Heart right ventricle (tissue), 16 donors: ENCODE data around the gene PCTP. TPM values are rescaled to one million over a fixed set of nuclear protein-coding genes. Genes with fewer than 3 reads are reported as not detected.

Experiments used
- ATAC-seq, 8 donors: fragments of 200-7000 bp; cut with Tn5 transposase; one replicate each; pipeline ENCODE4 v1.9.1; 2020; ENCODE audit warnings: mild to moderate bottlenecking in 8 of 8, moderate library complexity in 8 of 8, moderate number of reproducible peaks in 1 of 8
- DNase-seq, 2 donors: peaks; one replicate each; pipeline ENCODE4 v3.0.0-alpha.2; 2020
- H3K27ac ChIP-seq, 10 donors: fragments of 200-600 bp; sonication (generic) in 2 of 10; one replicate each; pipeline versions ENCODE4 v1.5.0 to v1.8.0; 2020 to 2022; ENCODE audit warnings: mild to moderate bottlenecking in 3 of 10
- H3K27me3 ChIP-seq, 7 donors: fragments of 200-600 bp; one replicate each; pipeline ENCODE4 v1.8.0; 2021 to 2022; ENCODE audit warnings: mild to moderate bottlenecking in 2 of 7
- H3K36me3 ChIP-seq, 9 donors: fragments of 200-600 bp; sonication (generic) in 1 of 9; one replicate each; pipeline versions ENCODE4 v1.5.0 to v1.8.0; 2020 to 2022; ENCODE audit warnings: mild to moderate bottlenecking in 2 of 9
- H3K4me1 ChIP-seq, 9 donors: fragments of 200-600 bp; sonication (generic) in 1 of 9; one replicate each; pipeline versions ENCODE4 v1.5.0 to v1.8.0; 2020 to 2022; ENCODE audit warnings: mild to moderate bottlenecking in 4 of 9
- H3K4me3 ChIP-seq, 10 donors: fragments of 200-600 bp; sonication (generic) in 2 of 10; one replicate each; pipeline versions ENCODE4 v1.5.0 to v1.8.0; 2020 to 2022; ENCODE audit warnings: mild to moderate bottlenecking in 7 of 10, moderate library complexity in 2 of 10
- H3K9me3 ChIP-seq, 11 donors: fragments of 200-600 bp in 10 of 11; sonication (generic) in 2 of 11; one replicate each; pipeline versions ENCODE4 v1.5.0 to v1.8.0; 2013 to 2022; ENCODE audit warnings: mild to moderate bottlenecking in 2 of 11, control low read depth in 1 of 11, moderate library complexity in 1 of 11
- CTCF ChIP-seq, 9 donors: fragments of 200-600 bp; sonication (generic) in 2 of 9; IDR thresholded peaks; one replicate each; pipeline versions ENCODE4 v1.5.0 to v1.8.0; 2021 to 2022; ENCODE audit warnings: antibody characterized with exemption in 9 of 9, mild to moderate bottlenecking in 5 of 9, moderate library complexity in 1 of 9
- WGBS, 2 donors: extraction: QIAGEN DNeasy Blood & Tissue Kit; methylation state at CpG; one replicate each; pipeline ENCODE4 v1.1.7; 2013; ENCODE audit warnings: inconsistent platforms in 1 of 2; 5-methylcytosine and 5-hydroxymethylcytosine counted together
- intact Hi-C, 10 donors: fragments of 100-400 bp; cut with DNase I; formaldehyde crosslinking; loops; one replicate each; pipeline versions ENCODE4 v1.11.1 to v1.14.2; 2022
- long read RNA-seq, 3 donors: library from polyadenylated mRNA; unstranded; transcript quantifications; one replicate each; pipeline ENCODE4 v2.0.0, GENCODE V29; 2020 to 2021
- polyA plus RNA-seq, 2 donors: library from polyadenylated mRNA; stranded (reverse); fragments of 200-250 nt; gene quantifications; one replicate each; pipeline ENCODE4 v1.2.3, GENCODE V29; 2013
- total RNA-seq, 10 donors: library from RNA; stranded (reverse); fragmentation: NEBNext Ultra II Directional in 3 of 10; extraction: Animal tissue kit (Norgen Biotek cat#: 25700) in 3 of 10; gene quantifications; one replicate each; pipeline versions ENCODE4 v1.2.1 to v1.2.4, GENCODE V29; 2021 to 2023
- donor health status: Arrhythmogenic right ventricular cardiomyopathy.
- donor health status: ischemic (EF 13 %, LVEDD 7.1; RV severe dilation, severe dysfunction).
- donor health status: healthy with polysubstance abuse.
- donor health status: DM: no; HTN: yes; CAD: no.
- donor health status: DM: no; HTN: no; CAD: no.
- donor health status: ischemic (EF 25% LVEDD 6.9; RV normal size, moderate dysfunction).
- donor health status: ischemic (EF 25% LVEDD 5.7; RV mildly dilated, moderate dysfunction).
- donor health status: healthy.
- donor health status: DM: yes; HTN: yes; CAD: no.
- donor health status: Ischemic cardiomyopathy.
- donor health status: ischemic (EF 35%, LVEDD 5.7; RV mildly dilated, moderate dysfunction).
- donor health status: nonischemic (EF 11% LVEDD 7.7; RV severe dilation, severe dysfunction).
- donor health status: DM: yes; HTN: yes; CAD: no.
- donor health status: PGD.
- donor health status: ischemic (EF 29% LVEDD 5.4; RV normal size, mild dysfunction).
- donor health status: nonischemic (EF 23%, LVEDD 6.1; RV moderate dilation, normal function).

Gene PCTP
- total RNA-seq: 10 to 100 TPM; 13.6 to 23.3 (median 19.9) TPM
- 10 to 100 TPM; 11.8 to 14.1 TPM for polyA plus RNA-seq
- long read RNA-seq, donor 1, transcript PCTP-201 (6 exons, 2,044 nt): major isoform, 16 of 21 reads
- long read RNA-seq, donor 1, partial matches to known transcripts: 1 of 21 reads
- long read RNA-seq, donor 1, other reads (novel, unspliced or antisense): 1 of 21 reads
- long read RNA-seq, donor 2, transcript PCTP-201 (6 exons, 2,044 nt): major isoform, 10 of 25 reads
- long read RNA-seq, donor 2, partial matches to known transcripts: 5 of 25 reads
- long read RNA-seq, donor 2, other reads (novel, unspliced or antisense): 6 of 25 reads
- long read RNA-seq, donor 3, transcript PCTP-201 (6 exons, 2,044 nt): major isoform, 31 of 47 reads
- long read RNA-seq, donor 3, partial matches to known transcripts: 3 of 47 reads
- long read RNA-seq, donor 3, other reads (novel, unspliced or antisense): 7 of 47 reads

GRCh38 chr17:55750750-55751657, at the start of gene PCTP:
Gene PCTP, plus strand, starts transcription at chr17:55751051. Its CDS starts 53 bp downstream, at chr17:55751104.
- Histone ChIP-seq H3K4me1 (peaks cover 6 to 25% (median 17%) of the 10 kb centered on the region in 9 donors), H3K27ac (peak within 1 kb of the TSS; percentile 85 to 96 (median 94)), H3K9me3 (no peaks in the 10 kb centered on the region), H3K27me3 (no peaks in the 10 kb centered on the region), H3K4me3 (peak within 1 kb of the TSS; percentile 74 to 93 (median 81)), H3K36me3 (peaks cover 0 to 17% (median 0%) of the 10 kb centered on the region in 9 donors)
- WGBS, 2 donors: 0 to 3% methylated on average over 53 of the region's 53 CpGs
- intact Hi-C loops: loop anchor here in 2 of 10 donors (10.0 kb wide), 2 partner anchors 326 to 336 kb away; partner anchors contain the start of gene MMD (in 1 of the 2)
- ATAC-seq: peak; percentile 99 to 100 (median 100)
- TF ChIP-seq CTCF (IDR thresholded peaks at IDR 0.05): peak in 8 of 9 donors; percentile 9 to 62 (median 39)
- peak; percentile 94 to 95 for DNase-seq

- intact Hi-C loops: no loop called here
- WGBS, 2 donors: 86 to 93% methylated on average over 7 of the region's 7 CpGs
- no peak for ATAC-seq
These were observed 48.7 kb upstream of the PCTP start for GRCh38 chr17:55702150-55702549.

GRCh38 chr17:55704401-55704800, 46.5 kb upstream of the PCTP start:
- no peak overlapping the region for H3K4me3 ChIP-seq
- intact Hi-C loops: no loop called here

More at GRCh38 chr17:55702150-55702549, 48.7 kb upstream of the PCTP start:
- no peak for TF ChIP-seq CTCF (IDR thresholded peaks at IDR 0.05)
- Histone ChIP-seq H3K27me3 (peaks cover 0 to 12% (median 6%) of the 10 kb centered on the region in 7 donors), H3K4me3 (no peak overlapping the region), H3K9me3 (peaks cover 0 to 5% (median 0%) of the 10 kb centered on the region in 11 donors), H3K36me3 (no peaks in the 10 kb centered on the region), H3K4me1 (peaks cover 0 to 14% (median 7%) of the 10 kb centered on the region in 9 donors), H3K27ac (no peak overlapping the region)
- DNase-seq: no peak

More at GRCh38 chr17:55704401-55704800, 46.5 kb upstream of the PCTP start:
- no peaks in the 10 kb centered on the region for H3K36me3 ChIP-seq
- DNase-seq (no peak), ATAC-seq (no peak)
- peaks cover 0 to 5% (median 0%) of the 10 kb centered on the region in 11 donors for H3K9me3 ChIP-seq
- peaks cover 0 to 9% (median 5%) of the 10 kb centered on the region in 7 donors for H3K27me3 ChIP-seq
- no peak overlapping the region for H3K27ac ChIP-seq
- TF ChIP-seq CTCF (IDR thresholded peaks at IDR 0.05): no peak
- peaks cover 0 to 16% (median 9%) of the 10 kb centered on the region in 9 donors for H3K4me1 ChIP-seq
- WGBS, 2 donors: 86 to 90% methylated on average over 1 of the region's 1 CpG
